K562 (cell line): ENCODE results near the gene WDFY2. TPM values are rescaled to one million over a fixed set of nuclear protein-coding genes. Genes with fewer than 3 reads are reported as not detected.

Experiments
- CCAR2 ChIP-seq: fragments of 200-400 bp; formaldehyde crosslinking; IDR thresholded peaks from 2 replicates; pipeline ENCODE4 v1.6.1; 2017; ENCODE audit warnings: mild to moderate bottlenecking, low read depth, low read length
- CEBPZ ChIP-seq: fragments of 150-350 bp; IDR thresholded peaks from 2 replicates; pipeline ENCODE4 v1.6.1; 2014; ENCODE audit warnings: low read depth, mild to moderate bottlenecking, low read length, borderline replicate concordance
- CREBBP ChIP-seq: IDR thresholded peaks from one replicate; pipeline ENCODE4 v1.6.1; 2012; ENCODE audit warnings: low read depth, mild to moderate bottlenecking, control low read depth, inconsistent platforms, low read length
- CREM ChIP-seq: IDR thresholded peaks from 2 replicates; pipeline ENCODE4 v1.6.1; 2014; ENCODE audit warnings: antibody characterized with exemption, low read depth
- EP300 ChIP-seq: IDR thresholded peaks from 2 replicates; pipeline ENCODE4 v1.6.1; 2012; ENCODE audit warnings: low read length, improper control_type of control experiment
- EP400 ChIP-seq: fragments of 450-650 bp; IDR thresholded peaks from 2 replicates; pipeline ENCODE4 v1.6.1; 2017; ENCODE audit warnings: antibody characterized with exemption, mild to moderate bottlenecking, moderate library complexity
- ETS1 ChIP-seq: conservative IDR thresholded peaks from 2 replicates; pipeline ENCODE4 v1.6.1; 2011; ENCODE audit warnings: low read depth, mild to moderate bottlenecking, low read length; ENCODE audit not compliant: control insufficient read depth
- HCFC1 ChIP-seq: IDR thresholded peaks from 2 replicates; pipeline ENCODE4 v1.6.1; 2012; ENCODE audit warnings: low read depth, low read length, improper control_type of control experiment
- HNRNPUL1 ChIP-seq: fragments of 200-400 bp; formaldehyde crosslinking; IDR thresholded peaks from 2 replicates; pipeline ENCODE4 v1.6.1; 2017; ENCODE audit warnings: low read length
- IFI16 ChIP-seq: fragments of 250-450 bp; sonication (Bioruptor Pico); IDR thresholded peaks from 2 replicates; pipeline ENCODE4 v2.1.2; 2022; ENCODE audit warnings: mild to moderate bottlenecking, inconsistent platforms
- ILK ChIP-seq: fragments of 450-650 bp; IDR thresholded peaks from 2 replicates; pipeline ENCODE4 v1.6.1; 2016; ENCODE audit warnings: missing genetic modification characterization, low read depth, mild to moderate bottlenecking, missing compliant biosample characterization, moderate library complexity, borderline replicate concordance
- L3MBTL2 ChIP-seq: fragments of 450-650 bp; IDR thresholded peaks from 2 replicates; pipeline ENCODE4 v1.6.1; 2016; ENCODE audit warnings: mild to moderate bottlenecking, moderate library complexity
- LEF1 ChIP-seq: fragments of 450-650 bp; IDR thresholded peaks from 2 replicates; pipeline ENCODE4 v1.6.1; 2016; ENCODE audit warnings: mild to moderate bottlenecking
- NBN ChIP-seq: fragments of 450-650 bp; IDR thresholded peaks from 2 replicates; pipeline ENCODE4 v1.6.1; 2016; ENCODE audit warnings: low read depth, mild to moderate bottlenecking
- NCOA4 ChIP-seq: fragments of 450-650 bp; IDR thresholded peaks from 2 replicates; pipeline ENCODE4 v1.6.1; 2018; ENCODE audit warnings: mild to moderate bottlenecking; ENCODE audit not compliant: partially characterized antibody
- NEUROD1 ChIP-seq: fragments of 150-350 bp; IDR thresholded peaks from 2 replicates; pipeline ENCODE4 v1.6.1; 2014; ENCODE audit warnings: borderline replicate concordance, low read length, low read depth; ENCODE audit not compliant: partially characterized antibody
- NFIX ChIP-seq: fragments of 250-450 bp; sonication (Bioruptor Pico); IDR thresholded peaks from 2 replicates; pipeline ENCODE4 v1.4.0; 2020; ENCODE audit warnings: low read depth, mild to moderate bottlenecking, moderate library complexity
- RB1 ChIP-seq: fragments of 450-650 bp; IDR thresholded peaks from 2 replicates; pipeline ENCODE4 v1.6.1; 2017; ENCODE audit warnings: low read depth, mild to moderate bottlenecking
- SMARCA4 ChIP-seq: fragments of 450-650 bp; IDR thresholded peaks from 2 replicates; pipeline ENCODE4 v1.6.1; 2016
- TBL1XR1 ChIP-seq, 2 experiments: IDR thresholded peaks; 2 replicates each; pipeline ENCODE4 v1.6.1; 2012; ENCODE audit warnings: improper control_type of control experiment in 2 of 2, low read length in 2 of 2, mild to moderate bottlenecking in 1 of 2
- TCFL5 ChIP-seq: fragments of 250-450 bp; sonication (Bioruptor Pico); conservative IDR thresholded peaks from 2 replicates; pipeline ENCODE4 v1.6.1; 2021; ENCODE audit warnings: mild to moderate bottlenecking, moderate library complexity, matching md5 sums
- TFE3 ChIP-seq: fragments of 450-650 bp; formaldehyde crosslinking; IDR thresholded peaks from 2 replicates; pipeline ENCODE4 v1.4.0; 2020; ENCODE audit warnings: mild to moderate bottlenecking, mixed read lengths
- ZBTB1 ChIP-seq: sonication (generic); formaldehyde crosslinking; IDR thresholded peaks from 2 replicates; pipeline ENCODE4 v1.8.1; 2023; ENCODE audit warnings: missing genetic modification reagents, low read depth, mild to moderate bottlenecking, borderline replicate concordance
- ZNF143 ChIP-seq: sonication (generic); formaldehyde crosslinking; IDR thresholded peaks from 2 replicates; pipeline ENCODE4 v1.9.0; 2022; ENCODE audit warnings: mild to moderate bottlenecking, missing genetic modification reagents
- ZNF232 ChIP-seq: sonication (generic); formaldehyde crosslinking; IDR thresholded peaks from 2 replicates; pipeline ENCODE4 v1.8.0; 2022; ENCODE audit warnings: mild to moderate bottlenecking, missing genetic modification reagents
- ZNF253 ChIP-seq: fragments of 250-450 bp; sonication (Bioruptor Pico); conservative IDR thresholded peaks from 2 replicates; pipeline ENCODE4 v1.6.1; 2021; ENCODE audit warnings: mild to moderate bottlenecking
- ZNF696 ChIP-seq: fragments of 250-450 bp; sonication (Bioruptor Pico); conservative IDR thresholded peaks from 2 replicates; pipeline ENCODE4 v1.4.0; 2020; ENCODE audit warnings: mild to moderate bottlenecking, moderate library complexity
- polyA plus RNA-seq, 8 experiments: library from polyadenylated mRNA; depleted of rRNA in 4 of 8; stranded (reverse) in 5 of 8; unstranded in 3 of 8; fragments of >200 nt; fragmentation: Nextera tagmentation in 2 of 8; fragmentation: Illumina TruSeq in 1 of 8; extraction: Ambion mirVana in 2 of 8; extraction: Trizol in 1 of 8; gene quantifications; 2 replicates each; pipeline versions ENCODE4 v1.2.1 to v1.2.3, GENCODE V29; 2011 to 2014; ENCODE audit warnings: inconsistent platforms in 1 of 8, missing spikeins in 1 of 8
- total RNA-seq, 7 experiments: library from RNA; depleted of rRNA in 6 of 7; stranded (reverse); fragments of >200 nt in 6 of 7; fragmentation: Illumina TruSeq in 2 of 7; extraction: Trizol in 2 of 7; gene quantifications; 2 replicates each; pipeline versions ENCODE4 v1.2.1 to v1.2.3, GENCODE V29; 2011 to 2021; ENCODE audit warnings: low replicate concordance in 1 of 7

Gene WDFY2
- total and polyA plus RNA-seq, 9 of the 15 experiments (the other 6 are each of a cell fraction or from before 2014, with no cell fraction given): 0.66 to 6.4 (median 4.4) TPM

- TF ChIP-seq ZBTB1 (no peak), RB1 (no peak), CREBBP (no peak), NBN (0 out of 2 replicates have a peak, but pooled peaks have one; percentile 17), ZNF253 (CRISPR knock-in tag) (no peak), HNRNPUL1 (no peak), IFI16 (CRISPR knock-in tag) (no peak), CEBPZ (no peak), TCFL5 (CRISPR knock-in tag) (no peak), EP400 (no peak), CCAR2 (no peak), NCOA4 (no peak), TBL1XR1 (IDR thresholded peaks at IDR 0.05; ENCODE audit: low read length in 2 of 2) (no peak), ZNF696 (CRISPR knock-in tag) (no peak), TFE3 (no peak), ZNF232 (no peak), EP300 (peak; percentile 5; the same call in 1 of the 2 replicates), ZNF143 (CRISPR knock-in tag) (no peak), CREM (no peak), ILK (tag) (no peak), ETS1 (no peak), HCFC1 (no peak), NEUROD1 (no peak), L3MBTL2 (peak; percentile 36; the same call in 1 of the 2 replicates), NFIX (CRISPR knock-in tag) (no peak), LEF1 (no peak), SMARCA4 (peak; percentile 33; the same call in 1 of the 2 replicates)
Observed at GRCh38 chr13:51552027-51552426, 32.2 kb upstream of the WDFY2 start (continued).
